CD4-positive, alpha-beta T cell treated with Interleukin-4 for 1 hour (primary cell): Measurements from ENCODE around the gene RNASE7.

Source experiments
- DNase-seq, 2 donors: peaks; one replicate each; pipeline ENCODE4 v3.0.0-alpha.2; 2020 to 2022

The RNASE7 gene

DNA sequence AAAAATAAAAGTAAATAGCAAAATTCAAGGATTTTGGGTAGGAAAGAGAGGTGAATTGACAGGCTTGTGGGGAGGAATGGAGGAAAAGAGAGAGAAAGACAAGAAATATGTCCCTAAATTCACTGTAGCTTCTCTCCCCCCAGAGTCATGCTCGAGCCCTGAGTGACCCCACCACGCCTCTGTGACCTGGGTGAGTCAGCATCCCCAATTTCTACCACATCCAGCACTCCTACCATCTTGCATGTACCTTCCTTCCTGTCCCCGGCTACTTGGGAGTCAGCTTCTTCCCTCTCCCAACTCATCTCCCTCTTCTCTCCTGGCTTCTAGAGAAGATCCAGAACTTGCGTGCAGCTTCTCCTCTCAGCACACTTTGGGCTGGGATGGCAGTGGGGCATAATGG is 46.5 kb downstream of the RNASE7 start:
- DNase-seq, result no peak

GRCh38 chr14:21089271-21089670 is 47.1 kb downstream of the RNASE7 start:
- DNase-seq, result no peak

DNA sequence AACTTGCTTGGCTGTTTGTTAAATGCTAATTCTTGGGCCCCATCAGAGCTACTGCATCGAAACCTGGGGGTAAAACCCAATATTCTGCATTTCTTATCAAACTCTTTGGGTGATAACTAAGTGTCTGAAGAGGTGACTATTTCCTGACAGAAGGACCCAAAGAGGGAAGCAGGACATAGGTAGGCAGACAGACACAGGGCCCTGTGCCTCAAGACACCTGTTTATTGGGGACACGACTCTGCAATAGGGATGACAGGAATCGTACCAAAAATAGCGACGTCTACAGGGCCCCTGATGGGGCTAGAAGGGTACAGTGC is 47.7 kb downstream of the RNASE7 start:
- no peak for DNase-seq

GRCh38 chr14:21090194-21090939 is 48.2 kb downstream of the RNASE7 start:
- DNase-seq, result peak in 1 of 2 donors; percentile 42

GRCh38 chr14:21090940-21091663 is 48.9 kb downstream of the RNASE7 start:
- no peak for DNase-seq

DNA sequence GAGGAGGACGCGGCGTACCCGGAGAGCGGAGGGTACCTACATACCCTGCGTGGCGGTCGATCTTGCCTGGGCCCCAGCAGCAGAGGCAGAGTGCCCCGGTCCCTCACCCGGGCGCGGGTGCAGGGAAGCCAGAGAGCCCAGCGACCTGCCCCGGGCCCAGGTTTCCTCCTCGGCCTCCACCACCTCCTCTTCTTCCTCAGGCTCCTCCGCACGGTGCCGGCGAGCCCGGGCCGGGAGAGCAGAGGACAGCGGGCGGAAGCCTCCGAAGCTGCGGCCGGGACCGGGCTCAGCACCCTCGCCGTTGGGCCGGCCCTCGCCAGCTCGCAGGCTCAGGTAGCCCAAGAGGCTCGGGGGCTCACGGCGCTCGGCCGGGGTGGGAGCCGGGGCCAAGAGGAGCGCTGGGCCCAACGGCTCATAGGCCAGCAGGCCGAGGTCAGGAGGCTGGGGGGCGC is 49.7 kb downstream of the RNASE7 start:
- no peak for DNase-seq

- DNase-seq, result peak; percentile 88 to 91
These were observed 50.3 kb downstream of the RNASE7 start for GRCh38 chr14:21092273-21093011.

DNA sequence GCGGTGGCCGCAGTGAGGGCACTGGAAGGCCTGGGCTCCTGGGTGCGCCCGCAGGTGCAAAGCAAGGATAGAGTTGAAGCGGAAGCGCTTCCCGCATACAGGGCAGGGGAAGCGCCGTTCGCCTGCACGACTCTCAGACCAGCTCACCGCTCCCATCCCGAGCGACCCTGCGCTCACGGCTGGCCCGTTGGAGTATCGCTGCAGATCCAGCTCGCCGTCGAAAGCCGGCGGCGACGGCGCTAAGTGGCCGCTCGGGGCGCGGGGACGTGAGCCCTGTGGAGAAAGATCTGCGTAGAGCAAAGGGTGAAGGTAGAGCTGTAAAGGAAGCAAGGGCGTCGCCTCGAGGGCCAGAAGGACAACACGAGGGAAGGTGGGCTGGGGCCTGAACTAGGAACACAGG is 50.9 kb downstream of the RNASE7 start:
- no peak for DNase-seq
